LHCN-M2 (cell line): ENCODE data around the gene COL10A1. TPM values are rescaled to one million over a fixed set of nuclear protein-coding genes. Genes with fewer than 3 reads are reported as not detected.
A peak's percentile ranks its signal among the peaks of the same experiment; 100 is the strongest.

Source experiments
- DNase-seq: peaks from one replicate; pipeline ENCODE4 v3.0.0-alpha.2; 2012; ENCODE audit warnings: low read depth
- total RNA-seq: library from RNA; depleted of rRNA; stranded (reverse); fragments of >200 nt; gene quantifications from 2 replicates; pipeline ENCODE4 v1.2.3, GENCODE V29; 2014; rRNA removed

Gene COL10A1
- total RNA-seq, 1 experiment from 2014 or later: 1.4 TPM

GRCh38 chr6:116087437-116088027 lies 38.4 kb downstream of the COL10A1 start:
- DNase-seq: peak; percentile 60

- no peak for DNase-seq
Measured at GRCh38 chr6:116084284-116084683, 41.6 kb downstream of the COL10A1 start.

- DNase-seq: no peak
Measured at GRCh38 chr6:116083052-116083451, 42.9 kb downstream of the COL10A1 start.

- no peak for DNase-seq
Measured at GRCh38 chr6:116078945-116079344, 47.0 kb downstream of the COL10A1 start.

- no peak for DNase-seq
Measured at GRCh38 chr6:116078522-116078921, 47.4 kb downstream of the COL10A1 start.

- DNase-seq: peak; percentile 29
Measured at GRCh38 chr6:116074732-116075390, 51.1 kb downstream of the COL10A1 start.

GRCh38 chr6:116073765-116074440 lies 52.0 kb downstream of the COL10A1 start:
- peak; percentile 79 for DNase-seq

- no peak for DNase-seq
Measured at GRCh38 chr6:116072368-116072767, 53.6 kb downstream of the COL10A1 start.

- DNase-seq: no peak
Measured at GRCh38 chr6:116070616-116071389, 55.1 kb downstream of the COL10A1 start.

GRCh38 chr6:116070101-116070500 lies 55.8 kb downstream of the COL10A1 start:
- no peak for DNase-seq

Other genes starting within 250 kb of the COL10A1 start
- gene FRK, start 65.2 kb downstream of the COL10A1 start, total RNA-seq: 1.9 and 2.9 TPM in 2 replicates
- gene NT5DC1, start 25.3 kb downstream of the COL10A1 start, total RNA-seq: 13.6 and 18.0 TPM in 2 replicates
- gene TSPYL4, start 127.9 kb upstream of the COL10A1 start, total RNA-seq: 16.7 and 18.8 TPM in 2 replicates
- 72.5 and 76.1 TPM in 2 replicates for gene TSPYL1, start 153.8 kb upstream of the COL10A1 start, total RNA-seq
- gene DSE, start 244.8 kb upstream of the COL10A1 start, total RNA-seq: 28.4 and 31.7 TPM in 2 replicates